Gastroesophageal sphincter (tissue), 4 donors: ENCODE data around the gene FAM78B. TPM values are rescaled to one million over a fixed set of nuclear protein-coding genes. Genes with fewer than 3 reads are reported as not detected.

Experiments
- ATAC-seq: fragments of 150-250 bp; one replicate; pipeline ENCODE4 v1.9.1; 2016; ENCODE audit warnings: mild to moderate bottlenecking, moderate library complexity
- H3K27ac ChIP-seq, 4 donors: fragments of 200-600 bp; sonication (generic) in 3 of 4; 1 replicate in 3 of 4; 2 replicates in 1 of 4; pipeline ENCODE4 v1.5.1; 2016 to 2019
- H3K27me3 ChIP-seq: fragments of 200-600 bp; sonication (generic); one replicate; pipeline ENCODE4 v1.5.1; 2019
- H3K36me3 ChIP-seq, 2 donors: fragments of 200-600 bp; sonication (generic); one replicate each; pipeline ENCODE4 v1.5.1; 2019; ENCODE audit warnings: control low read depth in 1 of 2
- H3K4me1 ChIP-seq, 3 donors: fragments of 200-600 bp; sonication (generic); 1 replicate in 2 of 3; 2 replicates in 1 of 3; pipeline ENCODE4 v1.5.1; 2016 to 2019; ENCODE audit warnings: control low read depth in 2 of 3
- H3K4me3 ChIP-seq, 2 donors: fragments of 200-600 bp; sonication (generic); one replicate each; pipeline ENCODE4 v1.5.1; 2019; ENCODE audit warnings: mild to moderate bottlenecking in 1 of 2, moderate library complexity in 1 of 2
- H3K9me3 ChIP-seq, 3 donors: fragments of 200-600 bp; sonication (generic); one replicate each; pipeline ENCODE4 v1.5.1; 2017 to 2019; ENCODE audit warnings: control low read depth in 2 of 3
- EP300 ChIP-seq: sonication (generic); formaldehyde crosslinking; IDR thresholded peaks from one replicate; pipeline ENCODE4 v1.6.1; 2017; ENCODE audit warnings: antibody characterized with exemption, mild to moderate bottlenecking
- POLR2A ChIP-seq, 2 donors: fragments of 450-650 bp; IDR thresholded peaks; one replicate each; pipeline ENCODE4 v1.6.1; 2017; ENCODE audit warnings: antibody characterized with exemption in 2 of 2, mild to moderate bottlenecking in 2 of 2, moderate library complexity in 1 of 2
- POLR2AphosphoS5 ChIP-seq: sonication (generic); formaldehyde crosslinking; IDR thresholded peaks from one replicate; pipeline ENCODE4 v1.6.1; 2017; ENCODE audit warnings: antibody characterized with exemption
- WGBS, 2 donors: methylation state at CpG; one replicate each; pipeline ENCODE4 v1.1.5; 2018; ENCODE audit warnings: low coverage in 1 of 2; 5-methylcytosine and 5-hydroxymethylcytosine counted together
- total RNA-seq, 4 donors: library from RNA; depleted of rRNA; stranded (reverse); fragments of >200 nt; gene quantifications; one replicate each; pipeline ENCODE4 v1.1.0, GENCODE V29; 2016
- TF ChIP-seq, protein P1 (sequence below), 4 experiments: fragments of 200-600 bp in 2 of 4; fragments of 450-650 bp in 2 of 4; sonication (generic) in 1 of 4; IDR thresholded peaks; one replicate each; pipeline ENCODE4 v1.5.1; 2017 to 2019; ENCODE audit warnings: antibody characterized with exemption in 4 of 4, mild to moderate bottlenecking in 2 of 4, moderate library complexity in 2 of 4

Gene FAM78B
- total RNA-seq, 4 donors from 2014 or later = 0.82 to 2.1 (median 1.2) TPM

- no peaks in the 10 kb centered on the region for H3K4me1 ChIP-seq
- H3K27me3 ChIP-seq = no peaks in the 10 kb centered on the region
- TF ChIP-seq POLR2AphosphoS5 (no peak), POLR2A (IDR thresholded peaks at IDR 0.05) (no peak), EP300 (no peak)
- TF ChIP-seq, protein P1, sequence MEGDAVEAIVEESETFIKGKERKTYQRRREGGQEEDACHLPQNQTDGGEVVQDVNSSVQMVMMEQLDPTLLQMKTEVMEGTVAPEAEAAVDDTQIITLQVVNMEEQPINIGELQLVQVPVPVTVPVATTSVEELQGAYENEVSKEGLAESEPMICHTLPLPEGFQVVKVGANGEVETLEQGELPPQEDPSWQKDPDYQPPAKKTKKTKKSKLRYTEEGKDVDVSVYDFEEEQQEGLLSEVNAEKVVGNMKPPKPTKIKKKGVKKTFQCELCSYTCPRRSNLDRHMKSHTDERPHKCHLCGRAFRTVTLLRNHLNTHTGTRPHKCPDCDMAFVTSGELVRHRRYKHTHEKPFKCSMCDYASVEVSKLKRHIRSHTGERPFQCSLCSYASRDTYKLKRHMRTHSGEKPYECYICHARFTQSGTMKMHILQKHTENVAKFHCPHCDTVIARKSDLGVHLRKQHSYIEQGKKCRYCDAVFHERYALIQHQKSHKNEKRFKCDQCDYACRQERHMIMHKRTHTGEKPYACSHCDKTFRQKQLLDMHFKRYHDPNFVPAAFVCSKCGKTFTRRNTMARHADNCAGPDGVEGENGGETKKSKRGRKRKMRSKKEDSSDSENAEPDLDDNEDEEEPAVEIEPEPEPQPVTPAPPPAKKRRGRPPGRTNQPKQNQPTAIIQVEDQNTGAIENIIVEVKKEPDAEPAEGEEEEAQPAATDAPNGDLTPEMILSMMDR (IDR thresholded peaks at IDR 0.05) = no peak
- 82 to 86% methylated on average over 2 to 5 of the region's 8 CpGs for whole genome bisulfite sequencing, 2 donors
- H3K36me3 ChIP-seq = no peaks in the 10 kb centered on the region
- no peak for ATAC-seq
- H3K4me3 ChIP-seq = no peak overlapping the region
- H3K27ac ChIP-seq = no peak overlapping the region
- H3K9me3 ChIP-seq = no peaks in the 10 kb centered on the region
Observed at GRCh38 chr1:166120281-166120680, 46.5 kb downstream of the FAM78B start.

DNA sequence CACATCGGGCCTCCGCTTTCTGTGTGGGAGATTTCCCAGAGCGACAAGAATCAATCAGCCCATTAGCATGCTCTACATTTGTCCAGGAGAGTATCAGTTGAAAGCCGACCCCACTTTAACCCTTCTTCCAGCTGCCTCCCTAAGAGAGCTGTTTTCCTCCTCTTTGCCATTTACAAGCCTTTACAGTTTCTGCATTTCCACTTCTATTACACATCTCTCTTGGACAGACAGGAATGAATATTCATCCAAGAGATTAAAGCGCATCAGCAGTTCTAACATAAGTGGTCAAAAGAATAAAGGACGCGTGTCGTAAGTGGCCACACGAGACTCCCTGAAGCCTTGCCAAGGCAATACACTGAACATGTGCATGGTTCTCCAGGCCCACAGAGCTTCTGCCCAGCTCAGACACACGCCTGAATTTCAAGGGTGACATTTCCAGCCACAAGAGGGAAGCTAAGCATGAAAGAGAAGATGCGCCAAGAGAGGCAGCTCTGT lies 47.3 kb downstream of the FAM78B start:
- ATAC-seq = no peak
- Histone ChIP-seq H3K9me3 (no peaks in the 10 kb centered on the region), H3K4me1 (no peaks in the 10 kb centered on the region), H3K4me3 (no peak overlapping the region), H3K27ac (no peak overlapping the region), H3K36me3 (no peaks in the 10 kb centered on the region), H3K27me3 (no peaks in the 10 kb centered on the region)
- 51 to 53% methylated on average over 5 to 8 of the region's 11 CpGs for WGBS, 2 donors
- no peak for TF ChIP-seq EP300
- TF ChIP-seq, protein P1 (IDR thresholded peaks at IDR 0.05) = no peak
- TF ChIP-seq POLR2A (IDR thresholded peaks at IDR 0.05) = no peak
- TF ChIP-seq POLR2AphosphoS5 = no peak

DNA sequence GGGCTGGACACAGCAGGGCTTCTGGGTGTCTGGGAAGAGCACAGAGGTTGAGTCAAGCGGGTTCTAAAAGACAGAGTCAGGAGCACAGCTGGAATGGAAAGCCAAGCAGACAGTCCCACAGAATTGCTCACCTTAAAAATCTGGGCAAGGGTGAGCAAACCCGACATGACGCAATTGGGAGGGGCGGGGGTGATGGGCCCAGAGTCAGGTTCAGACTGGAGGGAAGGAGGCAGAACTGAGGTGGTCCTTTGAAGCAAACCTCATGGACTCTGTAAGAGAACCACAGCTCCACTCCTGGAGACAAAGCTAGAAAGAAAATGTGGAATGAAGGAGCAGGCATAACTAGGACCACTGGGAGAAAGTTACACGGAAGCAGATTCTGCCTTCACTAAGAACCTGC lies 49.0 kb downstream of the FAM78B start:
- 76 to 85% methylated on average over 5 of the region's 5 CpGs for WGBS, 2 donors
- Histone ChIP-seq H3K36me3 (no peaks in the 10 kb centered on the region), H3K4me1 (no peaks in the 10 kb centered on the region), H3K9me3 (no peaks in the 10 kb centered on the region), H3K27ac (no peak overlapping the region), H3K4me3 (no peak overlapping the region), H3K27me3 (no peaks in the 10 kb centered on the region)
- TF ChIP-seq POLR2A (IDR thresholded peaks at IDR 0.05) (no peak), POLR2AphosphoS5 (no peak), EP300 (no peak)
- TF ChIP-seq, protein P1 (IDR thresholded peaks at IDR 0.05) = no peak
- no peak for ATAC-seq

DNA sequence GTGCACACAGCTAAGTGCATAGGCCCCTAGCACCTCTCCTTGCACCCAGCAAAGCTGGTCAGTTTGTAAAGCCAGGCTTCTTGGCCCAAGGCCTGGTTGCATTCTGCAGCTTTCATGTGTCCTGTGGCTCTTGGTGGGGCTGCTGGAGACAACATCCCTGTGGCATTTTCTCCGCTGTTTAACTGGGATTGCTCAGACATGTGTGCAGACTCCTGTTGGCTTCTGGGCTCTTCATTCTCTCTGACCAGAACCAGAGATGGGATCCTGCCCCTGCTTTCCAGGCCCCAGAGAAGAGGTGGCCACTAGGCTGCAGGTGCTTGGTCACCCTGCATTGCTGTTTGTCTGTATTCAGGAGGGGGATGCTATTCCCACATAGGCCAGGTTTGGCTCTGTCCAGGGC lies 50.8 kb downstream of the FAM78B start:
- H3K36me3 ChIP-seq = no peaks in the 10 kb centered on the region
- H3K27ac ChIP-seq = no peak overlapping the region
- ATAC-seq = no peak
- WGBS, 2 donors = 100% methylated on average over 1 of the region's 1 CpG; no CpG with 5 or more reads in 1 of the 2 donors
- no peaks in the 10 kb centered on the region for H3K4me1 ChIP-seq
- TF ChIP-seq, protein P1 (IDR thresholded peaks at IDR 0.05) = no peak
- no peak for TF ChIP-seq POLR2AphosphoS5
- H3K9me3 ChIP-seq = no peaks in the 10 kb centered on the region
- no peaks in the 10 kb centered on the region for H3K27me3 ChIP-seq
- H3K4me3 ChIP-seq = no peak overlapping the region

DNA sequence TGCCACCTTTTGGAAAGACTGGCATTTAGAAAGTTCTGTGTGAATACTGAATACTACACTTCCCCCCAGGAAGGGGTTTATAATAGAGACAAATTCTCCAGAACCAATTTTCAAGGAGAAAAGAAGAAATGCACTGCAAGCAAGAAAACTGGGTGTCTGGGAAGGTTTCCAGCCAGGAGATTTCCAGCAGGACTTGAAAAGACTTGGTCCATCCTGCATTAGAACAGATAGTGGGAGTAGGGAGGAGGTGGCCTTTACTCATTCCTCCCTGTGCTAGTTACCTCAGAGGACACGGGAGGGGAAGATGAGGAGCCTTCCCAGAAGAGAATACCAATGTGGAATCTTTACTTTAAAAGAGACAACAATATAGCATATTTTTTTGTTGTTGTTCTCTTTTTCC lies 52.4 kb downstream of the FAM78B start:
- H3K4me1 ChIP-seq = no peaks in the 10 kb centered on the region
- H3K9me3 ChIP-seq = no peaks in the 10 kb centered on the region
- no peaks in the 10 kb centered on the region for H3K27me3 ChIP-seq
- no peak overlapping the region for H3K4me3 ChIP-seq
- WGBS, 2 donors = 56 to 71% methylated on average over 1 of the region's 1 CpG
- no peaks in the 10 kb centered on the region for H3K36me3 ChIP-seq
- no peak for TF ChIP-seq POLR2AphosphoS5
- no peak for TF ChIP-seq EP300
- TF ChIP-seq POLR2A (IDR thresholded peaks at IDR 0.05) = no peak
- TF ChIP-seq, protein P1 (IDR thresholded peaks at IDR 0.05) = no peak
- H3K27ac ChIP-seq = no peak overlapping the region
- ATAC-seq = no peak
